ENCODE results near the gene FN3K. TPM values are rescaled to one million over a fixed set of nuclear protein-coding genes. Genes with fewer than 3 reads are reported as not detected.
A peak's percentile ranks its signal among the peaks of the same experiment; 100 is the strongest.

The FN3K gene
- total RNA-seq, 6 experiments from 2014 or later, result 29.6 to 61.6 (median 45.5) TPM

GRCh38 chr17:82789051-82789592 lies 53.7 kb downstream of the FN3K start:
- no peak overlapping the region for H3K4me3 ChIP-seq
- no peaks in the 10 kb centered on the region for H3K36me3 ChIP-seq
- H3K27ac ChIP-seq, result no peak overlapping the region
- peak in 1 of 4 donors; percentile 32 for ATAC-seq
- TF ChIP-seq, protein P1, sequence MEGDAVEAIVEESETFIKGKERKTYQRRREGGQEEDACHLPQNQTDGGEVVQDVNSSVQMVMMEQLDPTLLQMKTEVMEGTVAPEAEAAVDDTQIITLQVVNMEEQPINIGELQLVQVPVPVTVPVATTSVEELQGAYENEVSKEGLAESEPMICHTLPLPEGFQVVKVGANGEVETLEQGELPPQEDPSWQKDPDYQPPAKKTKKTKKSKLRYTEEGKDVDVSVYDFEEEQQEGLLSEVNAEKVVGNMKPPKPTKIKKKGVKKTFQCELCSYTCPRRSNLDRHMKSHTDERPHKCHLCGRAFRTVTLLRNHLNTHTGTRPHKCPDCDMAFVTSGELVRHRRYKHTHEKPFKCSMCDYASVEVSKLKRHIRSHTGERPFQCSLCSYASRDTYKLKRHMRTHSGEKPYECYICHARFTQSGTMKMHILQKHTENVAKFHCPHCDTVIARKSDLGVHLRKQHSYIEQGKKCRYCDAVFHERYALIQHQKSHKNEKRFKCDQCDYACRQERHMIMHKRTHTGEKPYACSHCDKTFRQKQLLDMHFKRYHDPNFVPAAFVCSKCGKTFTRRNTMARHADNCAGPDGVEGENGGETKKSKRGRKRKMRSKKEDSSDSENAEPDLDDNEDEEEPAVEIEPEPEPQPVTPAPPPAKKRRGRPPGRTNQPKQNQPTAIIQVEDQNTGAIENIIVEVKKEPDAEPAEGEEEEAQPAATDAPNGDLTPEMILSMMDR (IDR thresholded peaks at IDR 0.05), result no peak
- no peak for TF ChIP-seq POLR2A (IDR thresholded peaks at IDR 0.05)
- no peaks in the 10 kb centered on the region for H3K27me3 ChIP-seq
- no peaks in the 10 kb centered on the region for H3K4me1 ChIP-seq
- no peak for DNase-seq
- WGBS (ENCODE audit: insufficient coverage, low coverage, low lambda C conversion rate, missing lambda C conversion rate), result 100% methylated on average over 4 of the region's 19 CpGs
- no peaks in the 10 kb centered on the region for H3K9me3 ChIP-seq
- intact Hi-C loops (cut with DNase I), result loop anchor here (10.0 kb wide), 2 partner anchors 116 to 126 kb away; no protein-coding TSS in a partner anchor

DNA sequence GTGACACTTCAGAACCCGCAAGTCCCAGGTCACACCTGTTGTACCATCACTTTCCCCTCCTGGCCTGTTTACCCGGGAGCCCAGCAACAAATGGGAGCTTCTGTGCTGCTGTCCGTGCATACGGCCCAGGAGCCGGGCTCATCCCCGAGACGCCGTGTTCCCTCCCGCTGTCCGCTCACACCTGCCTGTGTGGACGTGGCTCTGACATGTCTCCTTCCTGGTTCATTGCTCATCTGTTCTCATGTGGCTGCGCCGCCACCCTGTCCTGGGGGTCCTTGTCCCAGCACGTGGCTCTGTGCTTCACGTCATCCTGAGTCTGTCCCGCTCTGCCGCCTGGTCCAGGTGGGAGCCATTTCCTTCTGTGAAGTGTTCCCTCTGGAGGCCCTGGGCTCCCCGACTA lies 54.4 kb downstream of the FN3K start:
- H3K27me3 ChIP-seq, result no peaks in the 10 kb centered on the region
- no peaks in the 10 kb centered on the region for H3K4me1 ChIP-seq
- ATAC-seq (peak in 1 of 4 donors; percentile 15), DNase-seq (no peak)
- no peak overlapping the region for H3K27ac ChIP-seq
- WGBS (ENCODE audit: insufficient coverage, low coverage, low lambda C conversion rate, missing lambda C conversion rate), result 98% methylated on average over 8 of the region's 18 CpGs
- no peaks in the 10 kb centered on the region for H3K9me3 ChIP-seq
- no peak overlapping the region for H3K4me3 ChIP-seq
- no peaks in the 10 kb centered on the region for H3K36me3 ChIP-seq
- TF ChIP-seq POLR2A (IDR thresholded peaks at IDR 0.05), result no peak
- TF ChIP-seq, protein P1 (IDR thresholded peaks at IDR 0.05), result no peak
- intact Hi-C loops (cut with DNase I), result loop anchor here (10.0 kb wide), 2 partner anchors 115 to 125 kb away; no protein-coding TSS in a partner anchor

DNA sequence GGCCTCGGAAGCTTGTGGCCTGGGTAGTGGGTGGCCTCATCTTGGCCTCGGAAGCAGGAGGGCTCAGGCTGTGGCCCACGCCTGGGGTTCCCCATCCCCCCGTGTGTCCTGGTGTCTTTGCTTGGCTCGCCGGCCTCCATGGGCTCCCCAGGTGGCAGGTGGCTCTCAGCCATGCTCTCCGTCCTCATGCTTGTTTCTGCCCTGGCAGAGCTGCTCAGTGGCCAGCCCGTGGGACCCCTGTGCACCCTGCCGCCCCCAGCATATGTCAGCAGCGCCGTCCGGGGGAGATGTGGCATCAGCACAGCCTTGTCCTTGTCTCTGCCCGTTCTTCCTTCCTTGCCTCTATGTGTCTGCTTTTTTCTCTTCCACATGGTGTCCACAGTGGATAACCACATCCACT lies 55.0 kb downstream of the FN3K start:
- no peak for TF ChIP-seq POLR2A (IDR thresholded peaks at IDR 0.05)
- TF ChIP-seq, protein P1 (IDR thresholded peaks at IDR 0.05), result no peak
- H3K36me3 ChIP-seq, result peaks cover 0 to under 1% (median 0%) of the 10 kb centered on the region in 4 donors
- DNase-seq (no peak), ATAC-seq (no peak)
- no peaks in the 10 kb centered on the region for H3K4me1 ChIP-seq
- intact Hi-C loops (cut with DNase I), result no loop called here
- H3K4me3 ChIP-seq, result no peak overlapping the region
- H3K27ac ChIP-seq, result no peak overlapping the region
- H3K27me3 ChIP-seq, result no peaks in the 10 kb centered on the region
- WGBS (ENCODE audit: insufficient coverage, low coverage, low lambda C conversion rate, missing lambda C conversion rate), result 91% methylated on average over 4 of the region's 13 CpGs
- H3K9me3 ChIP-seq, result no peaks in the 10 kb centered on the region

- Histone ChIP-seq H3K9me3 (no peaks in the 10 kb centered on the region), H3K4me1 (no peaks in the 10 kb centered on the region), H3K27ac (no peak overlapping the region), H3K27me3 (no peaks in the 10 kb centered on the region), H3K4me3 (no peak overlapping the region), H3K36me3 (peaks cover 0 to 4% (median 0%) of the 10 kb centered on the region in 4 donors)
- intact Hi-C loops (cut with DNase I), result no loop called here
- WGBS (ENCODE audit: insufficient coverage, low coverage, low lambda C conversion rate, missing lambda C conversion rate), result 77% methylated on average over 3 of the region's 12 CpGs
- DNase-seq, result no peak
- TF ChIP-seq, protein P1 (IDR thresholded peaks at IDR 0.05), result no peak
- no peak for TF ChIP-seq POLR2A (IDR thresholded peaks at IDR 0.05)
- no peak for ATAC-seq
Measured at GRCh38 chr17:82791532-82791931, 56.1 kb downstream of the FN3K start.
